KG1 (cell line): ENCODE measurements around the gene ENO2.

ENCODE experiments used
- DNase-seq: peaks from one replicate; lab custom pipeline; 2025; lab: John Stamatoyannopoulos, UW

Gene ENO2

DNA sequence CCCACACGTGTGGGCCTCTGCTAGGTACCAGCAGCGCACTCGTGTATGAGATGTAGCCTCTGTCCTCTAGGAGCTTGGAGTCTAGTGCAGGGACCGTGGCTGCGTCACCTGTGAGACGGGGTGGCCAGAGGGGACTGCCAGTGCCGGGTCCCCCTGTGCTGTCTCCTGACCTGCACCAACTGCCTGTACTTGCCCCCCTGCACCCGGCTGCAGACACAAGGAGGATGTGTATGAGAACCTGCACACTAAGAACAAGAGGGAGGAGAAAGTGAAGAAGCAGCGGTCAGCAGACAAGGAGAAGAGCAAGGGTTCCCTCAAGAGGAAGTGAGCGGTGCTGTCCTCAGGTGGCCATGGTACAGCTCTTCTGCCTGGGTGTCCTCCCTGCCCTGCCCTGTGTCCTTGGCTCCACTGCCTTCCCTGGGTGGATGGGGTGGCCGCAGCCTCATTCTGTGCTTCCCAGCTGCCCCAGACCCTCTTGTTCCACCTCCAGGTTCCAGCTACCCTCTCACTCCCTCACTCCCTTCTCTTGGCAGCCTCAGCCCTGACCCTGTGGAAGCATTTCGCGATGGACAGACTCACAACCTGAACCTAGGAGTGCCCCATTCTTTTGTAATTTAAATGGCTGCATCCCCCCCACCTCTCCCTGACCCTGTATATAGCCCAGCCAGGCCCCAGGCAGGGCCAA lies 46.4 kb downstream of the ENO2 start:
- no peak for DNase-seq

DNA sequence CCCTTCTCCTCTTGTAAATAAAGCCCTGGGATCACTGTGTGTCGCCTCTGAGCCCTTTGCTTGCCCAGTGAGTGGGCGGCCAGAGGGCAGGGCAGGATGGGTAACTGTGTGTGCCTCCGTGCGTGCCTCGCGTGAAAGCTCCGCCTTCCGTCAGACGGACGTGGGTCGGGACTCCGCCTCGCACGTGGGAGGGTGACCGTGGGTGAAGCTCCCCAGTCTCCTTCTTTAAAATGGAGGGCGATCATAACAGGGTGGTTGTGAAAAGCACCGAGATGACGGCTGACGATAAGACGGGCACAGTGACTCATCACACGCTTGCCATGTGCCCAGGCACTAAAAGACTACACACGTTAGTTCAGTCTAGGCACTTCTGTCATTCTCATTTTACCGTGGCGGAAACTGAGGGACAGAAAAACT lies 46.9 kb downstream of the ENO2 start:
- no peak for DNase-seq

DNA sequence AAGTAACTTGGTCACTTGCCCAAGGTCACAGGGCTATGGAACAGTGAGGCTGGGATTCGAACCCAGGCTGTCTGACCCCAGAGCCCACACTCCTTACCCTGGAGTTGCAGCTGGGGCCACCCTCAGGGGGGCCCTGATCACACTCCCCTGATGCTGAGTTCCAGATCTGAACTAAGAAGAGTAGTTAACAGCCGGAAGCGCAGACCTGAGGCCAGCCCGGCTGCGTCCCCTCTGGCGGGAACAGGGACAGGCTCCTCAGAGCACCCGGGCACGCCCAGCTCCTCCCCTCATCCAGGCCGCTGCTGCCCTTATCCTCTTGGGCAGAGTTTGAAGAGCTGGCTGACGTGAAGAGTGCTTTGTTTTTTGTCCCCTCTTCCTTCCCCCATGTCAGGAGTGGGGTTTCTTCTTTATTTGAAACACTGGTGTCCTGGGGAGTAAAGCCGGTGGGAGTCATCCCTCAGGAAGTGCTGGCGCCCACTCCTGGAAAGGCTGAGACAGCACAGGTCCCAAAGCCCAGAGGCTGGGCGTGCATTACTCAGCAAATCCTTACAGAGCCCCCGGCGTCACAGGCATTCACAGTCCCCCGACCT lies 47.4 kb downstream of the ENO2 start:
- DNase-seq, result no peak

DNA sequence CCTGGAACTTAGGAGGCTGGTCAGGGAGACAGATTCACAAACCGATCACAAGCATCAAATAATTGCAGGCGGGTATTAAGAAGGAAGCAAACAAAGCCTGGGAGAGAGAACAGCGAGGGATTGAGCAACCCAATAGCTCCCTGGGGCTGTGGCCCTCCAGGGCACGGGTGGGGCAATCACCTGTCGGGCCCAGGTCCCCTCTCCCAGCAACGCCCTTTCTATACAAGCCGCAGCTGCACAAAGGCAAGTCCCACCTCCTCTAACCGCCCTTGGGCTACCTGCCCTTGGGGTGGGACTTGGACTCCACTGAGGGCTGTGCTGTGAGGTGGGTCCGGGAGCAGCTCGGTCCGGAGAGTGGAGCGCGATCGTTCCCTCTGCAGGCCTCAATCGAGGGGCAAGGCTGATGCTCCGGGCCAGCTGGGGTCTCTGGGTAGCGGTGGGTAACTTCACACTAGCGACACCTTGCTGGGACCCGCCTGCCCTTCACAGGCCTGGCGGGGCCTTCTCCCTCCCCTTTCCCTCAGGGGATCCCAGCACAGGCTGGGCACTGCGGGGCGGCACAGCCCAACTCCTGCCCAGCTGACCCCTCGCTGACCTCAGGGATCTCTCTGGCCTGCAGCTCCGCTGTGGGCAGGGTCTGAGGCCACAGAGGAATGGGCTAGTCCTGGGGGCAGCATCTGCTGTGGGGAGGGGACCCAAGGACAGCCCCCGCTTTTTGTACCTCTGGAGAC lies 48.1 kb downstream of the ENO2 start:
- DNase-seq, result no peak

DNA sequence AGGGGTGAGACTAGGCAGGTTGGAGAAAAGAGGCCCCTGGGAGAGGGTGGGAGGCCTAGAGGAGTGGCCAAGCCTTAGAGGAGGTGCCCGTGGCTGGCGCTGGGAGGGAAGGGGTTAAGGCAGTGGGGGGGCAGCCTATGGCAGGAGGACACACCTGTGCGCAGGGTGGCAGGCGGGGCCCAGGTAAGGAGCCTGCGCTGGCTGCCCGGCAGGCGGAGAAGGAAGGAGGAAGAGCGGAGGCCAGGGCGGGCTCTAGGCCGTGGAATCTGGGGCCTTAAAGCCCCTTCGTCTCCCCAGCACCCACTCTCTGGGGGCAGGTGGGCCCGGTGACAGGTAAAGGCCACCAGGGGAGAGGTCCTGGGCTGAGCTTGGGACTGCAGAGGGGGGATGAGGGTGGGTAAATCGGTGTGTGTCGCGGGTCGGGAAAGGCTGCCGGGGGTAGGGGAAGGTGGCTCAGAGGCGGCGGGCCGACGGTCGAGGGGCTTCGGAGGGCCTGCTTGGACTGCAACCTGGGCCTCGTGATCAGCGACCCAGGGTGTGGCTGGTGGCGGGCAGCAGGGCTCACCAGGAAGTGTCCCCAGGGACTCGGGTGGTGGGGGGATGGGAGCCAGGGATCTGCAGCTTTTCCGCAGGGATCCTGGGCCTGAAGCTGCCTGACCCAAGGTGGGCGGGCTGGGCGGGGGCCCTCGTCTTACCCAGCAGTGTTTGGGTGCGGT lies 48.8 kb downstream of the ENO2 start:
- no peak for DNase-seq

DNA sequence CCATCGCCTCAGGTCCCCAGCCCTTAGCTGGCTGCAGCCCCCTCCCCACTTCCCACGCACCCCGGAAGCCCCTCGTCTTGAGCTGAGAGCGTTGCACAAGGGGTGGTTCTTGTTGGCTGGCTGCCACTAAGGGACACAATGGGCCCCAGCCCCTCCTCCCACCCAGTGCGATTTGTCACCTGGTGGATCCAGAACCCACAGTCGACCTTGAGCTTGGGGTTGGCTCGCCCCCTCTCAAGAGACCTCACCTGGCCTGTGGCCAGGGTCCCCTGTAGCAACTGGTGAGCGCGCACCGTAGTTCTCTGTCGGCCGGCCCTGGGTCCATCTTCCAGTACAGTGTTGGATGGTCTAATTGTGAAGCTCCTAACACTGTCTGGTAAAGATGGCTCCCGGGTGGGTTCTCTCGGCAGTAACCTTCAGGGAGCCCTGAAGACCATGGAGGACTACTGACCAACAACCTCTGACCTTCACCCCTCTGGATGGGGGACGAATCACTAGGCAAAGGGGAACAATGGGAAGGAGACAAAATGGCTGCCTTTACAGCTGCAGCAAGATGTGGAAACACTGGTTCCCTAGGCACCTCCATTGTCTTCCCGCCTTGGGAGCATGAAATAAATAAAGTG lies 49.5 kb downstream of the ENO2 start:
- no peak for DNase-seq

DNA sequence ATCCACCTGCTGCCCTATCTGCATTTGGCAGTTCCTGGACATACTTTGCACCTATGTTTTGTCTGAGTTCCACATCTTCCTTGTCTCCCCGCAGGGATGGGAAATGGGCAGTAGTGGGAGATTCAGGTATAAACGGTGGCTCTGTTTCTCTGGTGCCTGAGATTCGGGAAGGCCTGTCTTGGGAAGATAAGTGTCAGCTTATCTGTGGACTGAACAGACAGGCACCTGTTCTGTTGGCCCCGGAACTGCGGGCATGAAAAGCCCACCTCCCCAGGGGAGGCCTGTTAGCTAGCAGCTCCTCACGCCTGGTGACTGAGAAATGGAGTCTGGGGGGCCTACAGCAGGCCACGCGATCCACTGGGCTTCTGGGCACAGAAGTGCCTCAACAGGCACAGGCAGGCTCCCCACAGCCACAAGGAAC lies 50.2 kb downstream of the ENO2 start:
- DNase-seq, result no peak

DNA sequence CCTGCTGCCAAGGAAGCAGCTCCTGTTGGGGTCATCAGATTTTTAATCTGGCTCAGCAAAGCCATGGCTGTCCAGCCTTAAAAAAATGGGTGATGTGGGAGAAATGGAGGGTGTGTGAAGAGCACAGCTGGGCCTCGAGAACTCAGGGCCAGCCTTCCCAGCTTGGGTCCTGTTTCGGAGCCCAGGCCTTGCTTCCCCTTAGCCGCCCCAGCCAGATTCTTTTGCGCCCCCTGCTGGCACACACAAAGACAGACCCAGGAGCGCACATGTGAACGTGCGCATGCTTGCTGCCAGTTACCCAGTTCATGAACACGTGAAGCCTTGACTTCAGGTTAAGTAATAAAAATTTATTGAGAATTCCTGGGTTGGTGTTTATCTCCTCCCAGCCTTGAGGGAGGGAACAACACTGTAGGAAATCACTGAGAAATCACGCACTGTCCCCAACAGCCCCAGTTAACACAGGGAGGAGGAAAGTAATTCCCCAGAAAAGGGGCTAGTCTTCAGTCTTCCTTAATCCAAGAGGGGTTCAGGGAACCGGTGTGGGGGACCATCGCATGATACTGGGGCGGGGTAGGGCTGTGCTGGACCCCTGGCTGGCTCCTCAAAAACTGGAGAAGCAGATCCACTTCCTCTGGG lies 50.8 kb downstream of the ENO2 start:
- peak; percentile 71 for DNase-seq

DNA sequence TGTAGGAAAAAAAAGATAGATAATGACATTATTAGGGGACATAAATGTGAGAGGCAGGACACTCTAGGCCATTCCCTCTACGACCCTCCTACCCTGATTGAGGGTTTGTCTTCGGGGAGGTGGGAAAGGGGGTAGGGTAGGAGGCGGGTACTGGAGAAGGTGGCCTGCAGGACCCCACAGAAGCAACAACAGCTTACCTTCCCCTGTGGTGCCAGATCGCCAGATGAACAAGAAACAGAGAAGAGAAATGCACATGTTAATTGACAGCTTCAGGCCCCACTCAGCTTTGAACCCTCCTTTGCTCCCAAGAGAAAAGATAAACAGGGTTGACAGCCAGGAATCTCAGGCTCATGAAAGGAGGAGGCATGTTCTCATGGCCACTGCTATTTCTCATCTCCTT lies 51.3 kb downstream of the ENO2 start:
- no peak for DNase-seq

DNA sequence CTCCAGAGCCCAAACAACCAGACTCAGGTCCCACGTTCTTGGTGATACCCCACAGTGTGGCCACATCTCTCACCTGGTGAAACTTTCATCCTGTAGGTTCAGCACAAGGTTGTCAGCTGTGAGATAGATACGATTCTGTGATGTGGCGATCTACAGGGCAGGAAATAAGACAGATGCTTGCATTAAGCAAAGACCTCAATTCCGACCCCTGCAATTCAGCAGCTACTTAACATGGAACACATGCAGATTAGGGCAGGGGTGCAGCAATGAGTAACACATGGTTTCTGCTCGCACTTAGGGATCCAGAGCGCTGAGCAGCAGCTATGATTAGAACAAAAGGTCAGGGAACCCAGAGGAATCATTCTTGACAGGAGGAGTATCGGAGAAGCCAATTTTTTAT lies 52.0 kb downstream of the ENO2 start:
- DNase-seq, result no peak

DNA sequence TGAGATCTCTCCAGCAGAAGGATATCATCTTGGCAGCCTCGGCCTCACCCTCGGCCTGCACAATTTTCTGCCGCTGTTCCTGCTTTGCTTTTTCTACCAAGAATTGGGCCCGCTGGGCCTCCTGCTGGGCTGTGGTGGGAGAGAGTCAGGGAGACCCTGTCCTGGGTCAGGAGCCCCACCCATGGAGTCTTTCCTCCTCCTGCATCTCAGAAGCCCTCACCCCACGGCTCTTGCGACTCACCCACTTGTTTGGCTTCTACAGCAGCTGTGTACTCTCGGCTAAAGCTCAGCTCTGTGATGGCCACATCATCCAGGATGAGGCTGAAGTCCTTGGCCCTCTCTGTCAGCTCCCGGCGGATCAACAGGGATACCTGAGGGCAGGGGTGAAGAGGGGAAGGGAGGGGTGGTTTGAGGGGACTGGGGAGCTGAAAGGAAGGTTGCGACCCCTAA lies 53.3 kb downstream of the ENO2 start:
- no peak for DNase-seq

DNA sequence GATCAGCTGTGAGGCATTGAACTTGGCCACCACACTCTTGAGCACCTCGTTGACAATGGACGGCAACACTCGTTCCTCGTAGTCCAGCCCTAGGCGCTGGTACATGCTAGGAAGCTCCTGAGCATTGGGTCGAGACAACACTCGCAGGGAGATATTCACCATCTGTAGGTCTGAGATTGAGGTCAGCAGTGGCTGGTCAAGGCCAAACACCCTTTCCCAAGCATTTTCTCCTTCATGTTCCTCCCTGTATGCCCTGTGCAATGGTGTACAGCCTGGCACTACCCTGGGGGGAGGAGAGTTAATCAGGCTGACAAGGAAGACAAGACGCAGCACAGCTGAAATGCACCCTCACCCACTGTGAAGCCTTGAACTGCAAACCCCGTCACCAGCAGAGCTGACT lies 54.0 kb downstream of the ENO2 start:
- no peak for DNase-seq

DNA sequence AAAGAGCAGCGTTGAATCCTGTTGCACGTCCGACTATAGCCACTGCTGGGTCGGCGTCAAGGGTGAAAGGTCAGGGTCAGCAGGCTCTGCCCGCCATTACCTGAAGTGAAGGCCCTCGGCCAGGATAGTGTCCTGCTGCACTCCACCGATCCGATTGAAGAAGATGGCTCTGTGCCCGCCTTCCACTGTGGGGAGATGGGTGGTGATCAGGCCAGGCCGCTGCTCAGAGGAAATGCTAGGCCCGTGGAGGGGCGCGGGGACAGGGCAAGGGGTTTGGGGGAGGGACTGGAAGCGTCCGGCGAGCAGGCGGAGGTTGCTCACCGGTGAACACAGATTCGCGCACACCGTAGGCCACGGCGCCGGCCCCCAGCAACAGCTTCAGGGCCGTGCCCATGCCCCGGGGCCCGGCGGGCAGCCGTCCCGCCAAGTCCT lies 55.7 kb downstream of the ENO2 start:
- no peak for DNase-seq
